Breast epithelium (tissue), 4 donors: ENCODE results near the gene SPRR2G. TPM values are rescaled to one million over a fixed set of nuclear protein-coding genes. Genes with fewer than 3 reads are reported as not detected.
"Not testable (repeated sequence)": the region's sequence is repeated elsewhere in the genome, so short reads cannot be mapped to it uniquely, and the experiment has no call there.

ENCODE experiments used
- DNase-seq, 2 donors: peaks; one replicate each; pipeline ENCODE4 v3.0.0-alpha.2; 2019; ENCODE audit warnings: low spot score in 2 of 2
- H3K27ac ChIP-seq, 2 donors: fragments of 200-600 bp; sonication (generic) in 1 of 2; one replicate each; pipeline ENCODE4 v1.5.1; 2016 to 2019; ENCODE audit warnings: mild to moderate bottlenecking in 1 of 2
- H3K27me3 ChIP-seq, 2 donors: fragments of 200-600 bp; sonication (generic) in 1 of 2; one replicate each; pipeline versions ENCODE4 v1.5.1 to v1.6.0; 2017 to 2019; ENCODE audit warnings: control low read depth in 1 of 2, mild to moderate bottlenecking in 1 of 2
- H3K36me3 ChIP-seq: fragments of 200-600 bp; one replicate; pipeline ENCODE4 v1.5.1; 2019
- H3K4me1 ChIP-seq, 2 donors: fragments of 200-600 bp; sonication (generic); one replicate each; pipeline ENCODE4 v1.5.1; 2016 to 2019; ENCODE audit warnings: control low read depth in 1 of 2
- H3K4me3 ChIP-seq, 3 donors: fragments of 200-600 bp; sonication (generic); 1 replicate in 2 of 3; 2 replicates in 1 of 3; pipeline ENCODE4 v1.5.1; 2016 to 2019; ENCODE audit warnings: mild to moderate bottlenecking in 3 of 3, moderate library complexity in 2 of 3
- H3K9me3 ChIP-seq, 2 donors: fragments of 200-600 bp; sonication (generic) in 1 of 2; one replicate each; pipeline ENCODE4 v1.5.1; 2016 to 2019; ENCODE audit warnings: control low read depth in 1 of 2
- CTCF ChIP-seq, 3 donors: fragments of 450-650 bp; IDR thresholded peaks; one replicate each; pipeline ENCODE4 v1.5.1; 2016 to 2017; ENCODE audit warnings: antibody characterized with exemption in 3 of 3, mild to moderate bottlenecking in 3 of 3, moderate library complexity in 3 of 3
- POLR2A ChIP-seq: fragments of 450-650 bp; IDR thresholded peaks from one replicate; pipeline ENCODE4 v1.6.1; 2016; ENCODE audit warnings: antibody characterized with exemption, mild to moderate bottlenecking, moderate library complexity
- POLR2AphosphoS5 ChIP-seq, 3 donors: sonication (generic); formaldehyde crosslinking; IDR thresholded peaks; one replicate each; pipeline ENCODE4 v1.6.1; 2017; ENCODE audit warnings: antibody characterized with exemption in 3 of 3
- intact Hi-C: fragments of 100-400 bp; cut with DNase I; formaldehyde crosslinking; loops from one replicate; pipeline ENCODE4 v1.15.1; 2023; ENCODE audit warnings: low total_unique reads
- total RNA-seq, 3 donors: library from RNA; depleted of rRNA; stranded (reverse); fragments of >200 nt; gene quantifications; one replicate each; pipeline ENCODE4 v1.1.0, GENCODE V29; 2016

SPRR2G gene
- total RNA-seq, 3 donors from 2014 or later = not detected

GRCh38 chr1:153119491-153119971 lies 31.2 kb downstream of the SPRR2G start:
- Histone ChIP-seq H3K27me3 (no peaks in the 10 kb centered on the region), H3K36me3 (no peaks in the 10 kb centered on the region), H3K4me1 (no peaks in the 10 kb centered on the region), H3K27ac (no peak overlapping the region), H3K4me3 (no peak overlapping the region), H3K9me3 (no peaks in the 10 kb centered on the region)
- TF ChIP-seq POLR2A (no peak), CTCF (IDR thresholded peaks at IDR 0.05) (no peak), POLR2AphosphoS5 (IDR thresholded peaks at IDR 0.05) (no peak)
- DNase-seq = no peak
- intact Hi-C loops = no loop called here

GRCh38 chr1:153115264-153115663 lies 35.4 kb downstream of the SPRR2G start:
- H3K27ac ChIP-seq, H3K4me1 ChIP-seq, intact Hi-C loops, H3K9me3 ChIP-seq, H3K4me3 ChIP-seq, DNase-seq, H3K36me3 ChIP-seq, H3K27me3 ChIP-seq: not testable (repeated sequence)

- DNase-seq = no peak
- intact Hi-C loops = no loop called here
- H3K36me3 ChIP-seq = no peaks in the 10 kb centered on the region
- H3K4me3 ChIP-seq = no peak within 1 kb of the TSS
- no peaks in the 10 kb centered on the region for H3K4me1 ChIP-seq
- TF ChIP-seq POLR2AphosphoS5 (IDR thresholded peaks at IDR 0.05) = no peak
- no peak for TF ChIP-seq CTCF (IDR thresholded peaks at IDR 0.05)
- TF ChIP-seq POLR2A = no peak
- no peaks in the 10 kb centered on the region for H3K27me3 ChIP-seq
- H3K9me3 ChIP-seq = no peaks in the 10 kb centered on the region
- no peak within 1 kb of the TSS for H3K27ac ChIP-seq
These were observed 37.3 kb downstream of the SPRR2G start, which contains the start of gene SPRR2F for GRCh38 chr1:153113416-153113815. TSS of gene SPRR2F (minus strand) at chr1:153113516. CDS start at chr1:153112733, 783 bp downstream.

- DNase-seq, H3K27ac ChIP-seq, H3K9me3 ChIP-seq, H3K36me3 ChIP-seq, H3K4me1 ChIP-seq, H3K27me3 ChIP-seq, H3K4me3 ChIP-seq, intact Hi-C loops: not testable (repeated sequence)
These were observed 38.2 kb downstream of the SPRR2G start for GRCh38 chr1:153112454-153112853.

- intact Hi-C loops = no loop called here
- no peak overlapping the region for H3K4me3 ChIP-seq
- no peaks in the 10 kb centered on the region for H3K9me3 ChIP-seq
- H3K36me3 ChIP-seq = no peaks in the 10 kb centered on the region
- TF ChIP-seq POLR2A = no peak
- no peak for TF ChIP-seq CTCF (IDR thresholded peaks at IDR 0.05)
- no peak for TF ChIP-seq POLR2AphosphoS5 (IDR thresholded peaks at IDR 0.05)
- no peak overlapping the region for H3K27ac ChIP-seq
- no peaks in the 10 kb centered on the region for H3K27me3 ChIP-seq
- H3K4me1 ChIP-seq = no peaks in the 10 kb centered on the region
- DNase-seq = no peak
These were observed 50.4 kb downstream of the SPRR2G start for GRCh38 chr1:153100245-153100644.

Other genes with a start within 250 kb of the SPRR2G start
- gene IVL, start 242.3 kb downstream of the SPRR2G start, total RNA-seq = not detected
- not detected for gene SPRR5, start 203.7 kb downstream of the SPRR2G start, total RNA-seq
- not detected for gene SPRR4, start 180.2 kb downstream of the SPRR2G start, total RNA-seq
- not detected for gene SPRR1A, start 166.8 kb downstream of the SPRR2G start, total RNA-seq
- not detected for gene SPRR3, start 149.1 kb downstream of the SPRR2G start, total RNA-seq
- not detected for gene SPRR1B, start 119.7 kb downstream of the SPRR2G start, total RNA-seq
- not detected for gene SPRR2D, start 109.8 kb downstream of the SPRR2G start, total RNA-seq
- not detected for gene SPRR2A, start 93.4 kb downstream of the SPRR2G start, total RNA-seq
- gene SPRR2B, start 79.3 kb downstream of the SPRR2G start, total RNA-seq = not detected
- gene SPRR2E, start 56.4 kb downstream of the SPRR2G start, total RNA-seq = not detected
- gene SPRR2F, start 37.4 kb downstream of the SPRR2G start, total RNA-seq = not detected
- not detected for gene LELP1, start 52.5 kb upstream of the SPRR2G start, total RNA-seq
- not detected for gene PRR9, start 66.7 kb upstream of the SPRR2G start, total RNA-seq
- not detected for gene LORICRIN, start 108.8 kb upstream of the SPRR2G start, total RNA-seq
- gene PGLYRP3, start 162.1 kb upstream of the SPRR2G start, total RNA-seq = not detected
- gene PGLYRP4, start 198.0 kb upstream of the SPRR2G start, total RNA-seq = not detected
- 100 to 1,000 TPM in 2 of 3 donors, 10 to 100 TPM in 1; 90.3 to 329 (median 208) TPM for gene S100A9, start 207.0 kb upstream of the SPRR2G start, total RNA-seq
- 1 to 10 TPM in 2 of 3 donors, not detected in 1; 1.3 to 1.8 TPM for gene S100A12, start 224.7 kb upstream of the SPRR2G start, total RNA-seq
- 10 to 100 TPM; 13.1 to 37.4 (median 26.5) TPM for gene S100A8, start 240.2 kb upstream of the SPRR2G start, total RNA-seq